Inflammatory macrophage treated with lipopolysaccharide for 4 hours (primary cell): ENCODE measurements around the gene HBQ1.
"Not testable (repeated sequence)": the region's sequence is repeated elsewhere in the genome, so short reads cannot be mapped to it uniquely, and the experiment has no call there.

ENCODE experiments used
- DNase-seq: peaks from one replicate; pipeline ENCODE4 v3.0.0-alpha.2; 2020

HBQ1 gene

GRCh38 chr16:176477-177382, 3.5 kb upstream of the HBQ1 start, which contains the start of gene HBA1:
Gene HBA1, plus strand, starts transcription at chr16:176680. Its CDS starts 37 bp downstream, at chr16:176717.
- DNase-seq, result not testable (repeated sequence)

GRCh38 chr16:177394-177822, 2.9 kb upstream of the HBQ1 start:
- DNase-seq, result no peak

- no peak for DNase-seq
Measured at GRCh38 chr16:177981-178667, 2.1 kb upstream of the HBQ1 start.

GRCh38 chr16:178668-179015, 1.6 kb upstream of the HBQ1 start:
- no peak for DNase-seq

GRCh38 chr16:179211-180092, 807 bp upstream of the HBQ1 start:
- no peak for DNase-seq

GRCh38 chr16:180681-181564, 664 bp downstream of the HBQ1 start:
- peak; percentile 38 for DNase-seq

GRCh38 chr16:181565-182021, 1.3 kb downstream of the HBQ1 start:
- DNase-seq, result no peak

- DNase-seq, result no peak
Measured at GRCh38 chr16:183005-183404, 2.7 kb downstream of the HBQ1 start.

GRCh38 chr16:185213-185612, 5.0 kb downstream of the HBQ1 start:
- no peak for DNase-seq

GRCh38 chr16:185691-186090, 5.4 kb downstream of the HBQ1 start:
- DNase-seq, result no peak

- DNase-seq, result no peak
Measured at GRCh38 chr16:187330-187729, 7.1 kb downstream of the HBQ1 start.

GRCh38 chr16:188674-189073, 8.4 kb downstream of the HBQ1 start:
- DNase-seq, result no peak

GRCh38 chr16:189604-190186, 9.4 kb downstream of the HBQ1 start:
- no peak for DNase-seq

GRCh38 chr16:191831-192230, 11.6 kb downstream of the HBQ1 start:
- DNase-seq, result no peak

- no peak for DNase-seq
Measured at GRCh38 chr16:192686-193085, 12.4 kb downstream of the HBQ1 start.

- no peak for DNase-seq
Measured at GRCh38 chr16:193441-193840, 13.2 kb downstream of the HBQ1 start.

- no peak for DNase-seq
Measured at GRCh38 chr16:194516-194915, 14.3 kb downstream of the HBQ1 start.

GRCh38 chr16:200388-200787, 20.1 kb downstream of the HBQ1 start:
- DNase-seq, result no peak

GRCh38 chr16:203246-203645, 23.0 kb downstream of the HBQ1 start:
- no peak for DNase-seq

GRCh38 chr16:204046-204445, 23.8 kb downstream of the HBQ1 start:
- not testable (repeated sequence) for DNase-seq

- DNase-seq, result not testable (repeated sequence)
Measured at GRCh38 chr16:209359-209758, 29.1 kb downstream of the HBQ1 start.
